ENCODE results near the gene RAB8A.

RAB8A gene

DNA sequence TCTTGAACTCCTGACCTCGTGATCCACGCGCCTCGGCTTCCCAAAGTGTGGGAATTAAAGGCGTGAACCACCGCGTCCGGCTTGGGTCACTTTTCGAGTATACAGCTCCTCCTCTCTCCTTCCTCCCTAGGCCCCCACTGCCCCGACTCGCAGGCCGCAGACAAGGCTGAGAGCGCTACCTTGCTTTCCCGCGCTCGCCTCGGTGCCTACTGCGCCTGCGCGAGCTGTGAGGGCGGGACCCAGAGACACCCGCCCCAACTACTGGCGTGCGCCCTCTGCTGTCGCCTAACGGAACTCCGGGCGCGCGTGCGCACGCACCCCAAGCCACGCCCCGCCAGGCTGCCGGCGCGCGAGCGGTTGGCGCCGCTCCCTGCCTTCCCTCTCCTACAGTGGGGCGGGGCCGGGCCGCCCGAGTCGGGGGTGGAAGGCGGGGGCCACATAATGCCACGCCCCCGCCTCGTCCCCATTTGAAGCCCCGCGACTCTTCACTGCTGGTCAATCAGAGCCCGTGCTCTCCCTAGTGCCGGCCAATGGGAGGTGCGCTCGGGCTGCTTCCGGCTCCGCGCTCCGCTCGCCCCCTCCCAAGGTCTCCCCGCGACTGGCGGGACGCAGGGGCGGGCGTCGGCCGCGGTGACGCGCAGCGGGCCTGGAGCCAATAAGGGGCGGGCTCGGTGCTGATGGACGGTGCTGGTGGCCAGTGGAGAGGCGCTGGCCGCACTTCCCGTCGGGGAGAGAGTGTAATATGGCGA is at the start of gene RAB8A:
Gene RAB8A, plus strand, starts transcription at position 730 of the 749 bp plus-strand sequence. Its CDS starts 13 bp downstream, at position 743.
- DNase-seq: peak; percentile 99

DNA sequence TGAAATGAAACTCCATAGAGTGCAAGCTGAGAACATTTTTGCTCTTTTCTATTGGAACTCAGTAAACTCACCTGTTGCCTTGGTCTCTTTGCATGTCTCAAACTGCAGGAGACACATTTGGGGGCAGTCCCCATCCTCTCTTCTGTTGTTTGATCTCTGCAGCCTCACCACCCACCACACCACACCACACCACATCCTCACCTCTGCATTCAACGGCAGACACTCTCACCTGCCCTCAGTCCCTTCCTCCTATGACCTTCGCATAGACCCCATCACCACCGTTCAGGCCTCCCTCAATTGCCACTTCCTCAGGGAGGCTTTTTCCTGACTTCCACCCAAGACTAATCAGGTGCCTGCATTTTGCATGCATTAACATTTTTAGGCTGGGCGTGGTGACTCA is 49.7 kb upstream of the RAB8A start:
- DNase-seq: no peak

DNA sequence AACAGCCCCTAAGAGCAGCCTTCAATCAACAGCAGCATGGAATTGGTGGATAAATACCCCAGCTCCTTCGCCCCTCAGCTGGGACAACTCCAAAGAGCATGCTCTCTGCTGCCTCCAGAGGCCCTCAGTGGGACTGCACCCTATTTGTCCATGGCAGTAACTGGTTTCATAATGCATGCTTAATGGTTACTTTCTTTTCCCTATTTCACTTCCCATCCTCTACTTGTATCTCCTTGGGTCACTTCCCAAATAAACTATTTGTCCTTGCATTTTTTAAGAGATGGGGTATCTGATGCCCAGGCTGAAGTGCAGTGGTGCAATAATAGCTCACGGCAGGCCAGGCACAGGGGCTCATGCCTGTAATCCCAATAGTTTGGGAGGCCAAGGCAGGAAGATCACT is 48.9 kb upstream of the RAB8A start:
- DNase-seq: no peak

DNA sequence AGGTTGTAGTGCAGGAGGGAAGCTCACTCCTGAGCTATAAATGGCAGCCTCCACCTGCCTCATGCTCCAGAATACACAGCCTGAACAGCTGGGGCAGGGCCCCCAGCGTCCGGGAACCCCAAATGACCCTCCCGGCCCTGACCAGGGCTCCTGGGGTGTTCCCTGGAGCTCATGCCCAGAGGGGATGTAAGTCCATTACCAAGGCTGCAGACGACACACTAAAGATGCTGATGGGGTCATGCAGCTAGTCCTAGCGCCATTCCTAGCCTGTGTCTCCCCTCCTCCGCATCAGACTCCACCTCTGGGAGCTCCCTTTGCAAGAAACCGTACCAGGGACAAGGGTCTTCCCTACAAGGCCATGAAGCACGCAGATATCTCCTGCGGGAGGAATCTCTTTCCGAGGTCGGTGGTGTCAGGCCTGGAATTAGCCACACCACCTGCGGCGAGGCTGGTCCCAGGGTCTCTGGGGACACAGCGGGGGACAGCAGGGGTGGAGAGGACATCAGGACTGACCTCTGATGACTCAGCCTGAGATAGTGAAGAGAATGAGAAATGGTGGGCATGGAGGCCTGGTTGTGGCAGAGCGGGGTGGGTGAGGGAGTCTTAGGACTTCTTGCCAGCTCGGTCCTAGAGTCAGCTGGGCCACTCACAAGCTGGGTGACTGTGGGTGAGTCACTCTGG is 47.3 kb upstream of the RAB8A start:
- no peak for DNase-seq

DNA sequence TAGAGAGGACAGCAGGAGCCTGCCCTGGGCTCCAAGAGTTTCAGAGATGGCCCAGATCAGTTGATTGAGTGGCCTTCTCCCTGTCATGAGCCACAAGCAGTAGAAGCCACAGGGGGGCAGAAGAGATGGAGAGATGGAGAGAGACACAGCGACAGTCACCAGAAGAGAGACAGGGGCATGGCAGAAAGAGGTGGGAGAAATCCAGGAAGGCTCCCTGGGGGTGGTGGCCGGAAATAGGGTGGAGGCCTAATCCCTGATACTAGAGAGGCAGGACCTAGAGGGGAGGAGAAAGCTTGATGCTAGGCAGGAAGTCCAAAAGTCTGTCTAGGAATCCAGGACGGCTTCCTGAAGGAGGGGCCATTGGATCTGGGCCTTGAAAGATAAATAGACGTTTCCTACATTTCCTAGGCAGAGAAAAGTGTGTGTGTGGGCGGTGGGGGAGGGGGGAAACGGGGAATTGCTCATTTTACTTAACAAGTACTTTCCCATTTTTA is 45.0 kb upstream of the RAB8A start:
- peak; percentile 95 for DNase-seq

DNA sequence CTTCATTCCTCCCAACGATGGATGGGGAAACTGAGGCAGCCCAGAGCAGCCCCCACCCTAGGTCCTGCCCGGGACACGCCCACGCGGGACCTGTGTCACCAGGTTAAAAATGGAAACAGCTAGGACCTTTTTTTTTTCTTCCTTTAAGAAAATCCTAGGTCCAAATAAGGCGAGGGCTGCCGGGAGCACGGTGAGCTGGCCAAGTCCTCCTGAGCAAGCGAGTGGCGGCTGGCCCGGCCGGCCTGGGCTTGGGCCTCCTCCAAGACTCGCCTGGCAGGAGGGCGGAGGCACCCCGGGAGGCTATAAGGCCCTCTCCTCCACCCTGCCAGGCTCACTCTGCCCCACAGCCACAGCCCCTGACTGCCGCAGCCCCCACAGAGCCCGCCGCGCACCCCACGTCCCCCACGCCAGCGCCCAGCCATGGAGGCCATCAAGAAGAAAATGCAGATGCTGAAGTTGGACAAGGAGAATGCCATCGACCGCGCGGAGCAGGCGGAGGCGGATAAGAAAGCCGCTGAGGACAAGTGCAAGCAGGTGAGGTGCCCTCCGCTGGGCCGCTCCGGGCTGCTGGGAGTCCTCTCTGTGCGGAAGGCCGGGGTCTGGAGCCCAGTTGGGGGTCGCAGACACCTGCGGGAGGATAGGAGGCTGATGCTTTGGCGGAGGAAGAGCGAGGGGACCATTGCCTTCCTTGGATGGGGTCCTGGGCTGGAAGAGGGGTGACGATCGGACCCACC is 44.3 kb upstream of the RAB8A start:
- DNase-seq: peak; percentile 97

DNA sequence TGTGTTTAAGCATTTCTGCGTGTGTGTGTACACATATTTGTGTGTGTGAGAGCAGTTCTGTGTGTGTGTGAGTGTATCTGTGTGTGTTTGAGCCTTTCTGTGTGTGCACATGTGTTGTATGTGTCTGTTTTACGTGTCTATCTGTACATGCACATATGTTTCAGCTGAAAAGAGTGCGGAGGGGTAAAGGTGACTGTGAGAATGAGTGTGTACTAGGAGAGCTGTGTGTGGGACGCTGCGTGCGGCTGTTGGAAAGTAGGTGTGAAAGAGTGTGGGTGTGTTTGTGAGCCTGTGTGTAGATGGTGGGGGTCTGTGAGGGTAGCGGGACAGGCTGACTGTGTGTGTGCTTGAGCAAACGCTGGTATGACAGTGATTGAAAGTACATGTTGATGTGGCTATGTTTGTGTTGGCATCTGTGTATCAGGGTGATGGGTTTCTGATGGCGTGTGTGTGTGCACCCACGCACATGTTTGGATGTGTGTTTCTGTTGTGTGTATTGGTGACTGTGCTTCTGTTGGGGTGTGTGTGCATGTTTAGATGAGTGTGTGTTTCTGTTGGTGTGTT is 42.9 kb upstream of the RAB8A start:
- DNase-seq: peak; percentile 30

DNA sequence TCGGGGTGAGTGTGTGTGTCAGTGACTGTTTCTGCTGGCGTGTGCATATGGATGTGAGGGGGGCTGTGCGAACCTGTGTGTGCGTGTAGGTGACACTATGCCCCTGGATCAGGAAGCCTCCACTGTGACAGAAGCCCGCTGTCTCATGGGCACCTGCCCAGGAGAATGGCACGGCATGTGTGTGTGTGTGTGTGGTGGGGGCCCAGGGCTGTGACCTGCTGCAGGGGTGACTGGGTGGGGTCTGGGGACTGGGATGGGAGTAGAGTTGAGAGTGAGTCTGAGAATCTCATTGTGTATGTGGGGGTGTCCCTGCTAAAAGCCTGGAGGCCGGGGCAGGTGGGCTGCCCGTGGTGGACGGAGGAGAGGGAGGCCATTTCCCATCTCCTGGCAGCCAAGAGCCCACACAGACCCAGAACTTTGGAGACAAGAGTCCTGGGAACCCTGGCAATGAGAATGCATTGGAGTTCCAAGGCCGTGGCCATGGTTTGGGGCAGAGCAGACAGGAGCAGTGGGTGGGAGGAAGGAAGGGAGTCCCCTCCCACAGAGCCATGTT is 41.8 kb upstream of the RAB8A start:
- DNase-seq: peak; percentile 36

DNA sequence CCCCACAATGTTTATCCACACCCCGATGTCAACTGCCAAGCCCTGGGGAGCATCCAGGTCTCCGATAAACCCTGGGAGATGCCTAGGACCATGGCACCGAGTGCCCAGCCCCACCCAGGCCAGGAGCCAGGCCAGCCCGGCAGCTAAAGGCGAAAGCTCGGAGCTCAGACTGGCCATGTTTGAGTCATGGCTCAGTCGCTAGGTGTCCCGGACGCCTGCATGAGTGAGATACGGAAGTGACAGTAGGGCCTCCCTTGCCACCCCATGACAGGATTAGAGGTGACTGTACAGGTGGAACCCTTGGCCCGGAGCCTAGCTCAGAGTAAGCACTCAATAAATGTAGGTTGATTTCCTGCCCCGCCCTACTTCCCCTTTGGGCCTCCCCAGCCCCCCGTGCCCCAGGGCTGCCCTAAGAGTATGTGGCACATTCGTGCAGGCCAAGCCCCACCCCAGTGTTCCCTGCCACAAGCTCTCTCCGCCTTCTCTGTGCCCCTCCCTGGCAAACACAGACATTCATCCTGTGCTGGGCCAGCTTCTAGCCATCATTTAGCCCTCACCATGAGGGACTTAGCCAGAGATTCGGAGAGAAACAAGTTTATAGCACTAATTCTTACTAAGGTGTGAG is 41.2 kb upstream of the RAB8A start:
- DNase-seq: no peak

DNA sequence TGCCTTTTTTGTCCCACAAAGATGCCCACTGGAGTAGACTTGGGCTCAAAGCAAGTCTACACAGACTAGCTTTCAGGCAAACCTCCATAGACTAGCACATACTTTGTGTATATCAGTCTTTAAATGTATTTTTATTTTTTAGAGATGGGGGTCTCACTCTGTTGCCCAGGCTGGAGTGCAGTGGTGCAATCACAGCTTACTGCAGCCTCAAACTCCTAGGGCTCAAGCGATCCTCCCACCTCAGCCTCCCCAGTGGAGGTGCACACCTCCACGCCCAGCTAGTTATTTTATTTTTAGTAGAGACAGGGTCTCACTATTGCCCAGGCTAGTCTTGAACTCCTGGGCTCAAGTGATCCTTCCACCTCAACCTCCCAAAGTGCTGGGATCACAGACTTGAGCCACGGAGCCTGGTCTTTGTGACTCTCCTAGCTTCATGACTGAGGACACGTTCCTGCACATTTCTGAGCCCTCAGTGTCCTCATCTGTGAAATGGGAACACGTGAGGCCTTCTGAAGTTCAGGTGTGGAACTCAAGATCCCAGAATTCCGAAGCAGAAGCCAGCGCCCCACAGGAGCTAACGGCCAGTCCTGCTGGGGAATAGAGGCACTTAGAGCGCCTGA is 40.5 kb upstream of the RAB8A start:
- no peak for DNase-seq

DNA sequence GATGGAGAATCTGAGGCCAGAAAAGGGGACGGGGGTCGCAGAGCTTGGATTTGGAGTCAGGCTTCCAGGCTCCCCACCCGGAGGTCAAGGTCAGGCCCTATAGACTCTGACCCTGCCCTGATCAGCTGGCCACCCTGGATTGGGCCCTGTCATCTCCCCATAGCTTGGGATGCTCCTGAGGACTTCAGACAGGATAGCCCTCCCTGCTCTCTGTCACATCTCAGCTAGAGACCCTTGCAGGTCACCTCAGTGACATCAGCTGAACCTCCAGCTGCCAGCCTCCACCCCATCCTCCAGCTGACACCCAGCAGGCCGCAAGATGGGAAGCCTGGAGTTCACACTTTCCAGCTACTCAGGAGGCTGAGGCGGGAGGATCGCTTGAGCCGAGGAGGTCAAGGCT is 38.2 kb upstream of the RAB8A start:
- DNase-seq: peak; percentile 15

DNA sequence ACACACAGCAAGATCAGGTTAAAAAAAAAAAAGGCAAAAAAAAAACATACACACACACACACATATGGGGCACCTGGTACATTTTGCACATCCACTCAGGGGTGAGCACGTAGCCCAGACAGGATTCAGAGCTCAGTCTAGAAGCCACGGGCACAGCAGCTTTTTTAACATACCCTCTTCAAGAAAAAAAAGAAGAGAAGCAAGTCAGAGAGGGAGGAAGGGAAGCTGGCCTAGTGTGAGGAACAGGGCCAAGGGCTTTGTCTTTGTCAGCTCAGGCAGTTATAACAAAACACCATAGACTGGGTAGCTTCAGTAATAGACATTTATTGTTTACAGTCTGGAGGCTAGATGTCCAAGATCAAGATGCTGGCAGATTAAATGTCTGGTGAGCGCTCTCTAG is 37.7 kb upstream of the RAB8A start:
- peak; percentile 12 for DNase-seq

DNA sequence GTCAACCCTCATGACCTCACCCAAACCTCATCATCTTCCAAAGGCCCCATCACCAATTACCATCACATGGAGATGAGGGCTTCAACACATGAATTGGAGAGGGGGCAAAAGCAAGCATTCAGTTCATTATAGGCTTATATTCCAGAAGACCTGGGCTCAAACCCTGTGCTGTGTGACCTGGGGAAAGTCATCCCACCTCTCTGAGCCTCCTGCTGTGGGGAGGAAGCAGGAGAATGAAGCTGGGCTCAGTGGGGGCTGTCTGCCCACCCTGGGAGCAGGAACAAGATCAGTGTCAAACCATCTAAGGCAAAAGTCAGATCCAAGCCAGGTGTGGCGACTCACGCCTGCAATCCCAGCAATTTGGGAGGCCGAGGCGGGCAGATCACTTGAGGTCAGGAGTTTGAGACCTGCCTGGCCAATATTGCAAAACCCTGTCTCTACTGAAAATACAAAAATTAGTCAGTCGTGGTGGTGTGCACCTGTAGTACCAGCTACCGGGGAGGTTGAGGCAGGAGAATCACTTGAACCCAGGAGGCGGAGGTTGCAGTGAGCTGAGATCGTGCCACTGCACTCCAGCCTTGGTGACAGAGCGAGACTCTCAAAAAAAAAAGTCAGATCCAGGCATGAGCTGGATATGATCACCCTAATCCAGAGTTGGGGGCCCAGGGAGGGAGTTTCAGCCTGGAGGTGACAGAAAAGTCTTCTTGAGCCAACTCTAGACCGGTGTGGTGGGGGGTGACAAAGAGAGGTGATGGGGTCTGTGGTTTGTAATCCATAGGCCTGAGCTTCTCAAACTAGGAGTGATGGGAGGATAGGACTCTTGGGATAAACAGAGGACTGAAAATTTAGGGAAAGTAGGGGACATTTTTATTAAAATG is 37.0 kb upstream of the RAB8A start:
- peak; percentile 24 for DNase-seq

DNA sequence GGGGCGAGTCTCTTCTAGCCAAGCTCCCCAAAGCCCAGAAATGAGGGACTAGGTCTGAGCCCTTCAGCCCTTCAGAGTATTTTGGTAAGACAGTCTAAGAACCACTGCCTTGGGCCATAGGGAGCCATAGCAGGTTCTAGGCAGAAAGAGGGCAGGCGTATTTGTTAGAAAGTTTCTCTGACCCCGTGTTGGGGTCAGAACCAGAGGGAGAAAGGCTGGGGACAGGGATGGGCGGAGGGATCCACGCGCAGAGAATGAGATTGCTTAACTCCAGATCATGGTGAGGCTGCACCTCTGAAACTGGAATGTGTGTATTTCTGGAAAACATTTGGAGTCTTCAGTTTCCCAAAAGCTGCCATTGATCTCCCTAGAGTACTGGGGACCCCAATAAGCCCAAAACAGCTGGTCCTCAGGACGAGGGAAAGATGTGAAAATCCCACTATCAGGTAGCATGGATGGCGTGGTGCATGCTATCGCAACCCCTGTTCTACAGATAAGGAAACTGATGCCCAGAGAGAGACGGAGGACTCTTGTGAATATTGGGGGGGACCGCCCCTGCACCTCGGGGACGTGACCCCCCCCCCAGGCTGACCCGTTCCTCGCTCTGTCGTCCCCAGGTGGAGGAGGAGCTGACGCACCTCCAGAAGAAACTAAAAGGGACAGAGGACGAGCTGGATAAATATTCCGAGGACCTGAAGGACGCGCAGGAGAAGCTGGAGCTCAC is 36.1 kb upstream of the RAB8A start:
- peak; percentile 75 for DNase-seq

DNA sequence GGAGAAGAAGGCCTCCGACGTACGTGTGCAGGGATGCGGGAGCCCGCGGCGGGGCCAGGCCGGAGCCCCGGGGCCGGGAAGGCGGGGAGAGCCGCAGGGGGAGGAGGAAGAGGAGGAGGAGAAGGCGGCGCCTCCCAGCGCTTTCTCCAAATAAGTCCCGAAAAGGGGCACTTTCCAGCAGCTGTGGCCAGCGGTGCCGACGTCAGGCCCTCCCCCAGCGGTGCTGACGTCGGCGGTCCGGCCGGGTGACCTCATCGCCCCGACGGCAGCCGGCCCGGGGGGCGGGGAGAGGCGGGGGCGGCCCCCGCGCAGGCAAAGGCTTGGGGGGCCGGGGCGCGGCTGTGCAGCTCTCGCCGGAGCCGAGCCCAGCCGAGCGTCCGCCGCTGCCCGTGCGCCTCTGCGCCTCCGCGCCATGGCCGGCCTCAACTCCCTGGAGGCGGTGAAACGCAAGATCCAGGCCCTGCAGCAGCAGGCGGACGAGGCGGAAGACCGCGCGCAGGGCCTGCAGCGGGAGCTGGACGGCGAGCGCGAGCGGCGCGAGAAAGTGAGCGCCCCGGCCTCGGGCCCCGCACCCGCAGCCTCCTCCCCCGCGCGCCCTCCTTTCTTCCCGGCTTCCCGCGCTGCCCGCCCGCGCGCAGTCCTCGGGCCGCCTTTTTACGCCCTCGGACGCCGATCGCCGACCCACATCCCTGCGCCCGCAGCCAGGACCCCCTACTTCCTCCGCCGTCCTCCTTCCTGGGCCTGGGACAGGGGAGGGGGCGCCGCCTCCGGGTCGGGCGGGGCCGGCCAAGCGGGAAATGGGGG is 35.3 kb upstream of the RAB8A start, which contains the start of gene TPM4:
Gene TPM4, plus strand, starts transcription at position 342 of the 804 bp plus-strand sequence. Its CDS starts 71 bp downstream, at position 413.
- peak; percentile 96 for DNase-seq

DNA sequence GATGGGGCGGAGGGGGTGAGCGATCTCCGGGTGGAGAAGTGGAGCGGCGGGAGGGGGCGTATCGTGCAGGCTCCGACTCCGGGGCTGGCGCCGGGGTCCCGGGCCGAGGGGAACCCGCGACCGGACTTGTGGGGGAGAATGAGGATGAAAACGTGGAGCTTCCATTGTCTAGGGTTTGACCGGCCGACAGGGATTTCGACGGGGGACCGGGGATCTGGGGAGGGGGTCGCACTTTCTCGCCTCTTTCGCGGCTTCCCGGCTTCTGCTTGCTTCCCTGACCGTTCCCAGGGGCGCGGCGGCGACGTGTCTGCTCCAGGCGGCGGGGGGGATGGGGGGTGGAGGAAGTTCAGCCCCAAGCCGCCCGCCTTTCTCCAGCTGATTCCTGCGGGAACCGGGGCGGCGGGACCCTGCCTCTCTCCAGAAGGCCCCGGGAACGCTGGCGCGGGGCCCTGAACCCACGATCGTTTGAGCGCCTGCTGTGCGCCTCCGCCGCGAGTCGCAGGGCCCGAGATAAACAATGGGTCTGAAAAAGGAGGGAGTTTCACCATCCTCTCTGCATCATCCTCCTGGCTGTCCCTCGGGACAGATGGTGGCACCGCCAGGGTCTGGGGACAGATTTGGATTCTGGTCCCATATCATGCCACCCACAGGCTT is 34.6 kb upstream of the RAB8A start:
- DNase-seq: peak; percentile 36

DNA sequence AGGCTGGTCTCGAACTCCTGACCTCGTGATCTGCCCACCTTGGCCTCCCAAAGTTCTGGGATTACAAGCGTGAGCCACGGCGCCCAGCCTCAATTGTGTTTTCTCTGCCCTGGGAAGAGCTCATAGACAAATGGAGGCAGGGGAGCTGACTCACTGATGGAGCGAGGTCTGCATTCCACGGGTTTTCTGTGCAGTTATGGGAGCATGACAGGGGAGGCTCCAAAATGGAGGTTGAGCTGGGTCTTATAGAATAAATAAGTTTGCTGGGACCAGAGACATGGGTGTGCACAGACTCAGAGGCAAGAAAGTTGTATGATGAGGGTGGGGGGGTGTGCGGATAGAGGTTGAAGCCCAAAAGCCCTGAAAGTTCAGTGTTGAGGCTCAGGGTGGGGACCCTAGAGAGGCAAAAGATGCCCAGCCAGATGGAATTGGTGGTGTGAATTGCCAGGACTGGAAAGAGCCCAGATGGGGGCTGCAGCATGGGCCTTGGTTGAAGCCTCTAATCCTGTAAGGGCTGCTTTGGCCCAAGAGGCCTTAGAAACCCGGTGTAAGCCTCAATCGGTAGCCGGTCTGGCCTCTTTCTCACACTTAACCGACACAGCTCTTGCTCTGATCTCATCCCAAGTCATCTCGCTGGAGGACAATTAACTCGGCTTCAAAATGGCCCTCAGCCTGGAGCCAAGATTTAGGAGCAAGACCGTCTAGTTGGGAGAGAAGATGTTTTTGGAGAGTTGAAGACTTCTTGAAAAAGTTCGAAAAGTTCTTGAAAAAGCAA is 33.5 kb upstream of the RAB8A start:
- DNase-seq: peak; percentile 75

All from HCEC 1CT (cell line).